GM19468 (cell line): Measurements from ENCODE around the gene GALR3.

Source experiments
- ATAC-seq: cut with Tn5 transposase; IDR thresholded peaks from one replicate; pipeline ENCODE4 v1.9.1; 2021; ENCODE audit warnings: mild to moderate bottlenecking, moderate library complexity, moderate number of reproducible peaks; ENCODE audit not compliant: unreplicated experiment; ENCODE audit errors: extremely low read depth

The GALR3 gene

GRCh38 chr22:37855462-37855861 is 32.3 kb downstream of the GALR3 start:
- ATAC-seq: no peak

- no peak for ATAC-seq
Measured at GRCh38 chr22:37860796-37861421, 37.7 kb downstream of the GALR3 start.

GRCh38 chr22:37862570-37863325 is 39.6 kb downstream of the GALR3 start:
- ATAC-seq: no peak

- no peak for ATAC-seq
Measured at GRCh38 chr22:37865510-37865909, 42.3 kb downstream of the GALR3 start.

- ATAC-seq: no peak
Measured at GRCh38 chr22:37870273-37870672, 47.1 kb downstream of the GALR3 start.
